Spinal cord (tissue), 10 donors: ENCODE results near the gene SERPINC1. TPM values are rescaled to one million over a fixed set of nuclear protein-coding genes. Genes with fewer than 3 reads are reported as not detected.

ENCODE experiments used
- DNase-seq, 6 donors: peaks; one replicate each; pipeline versions ENCODE4 v3.0.0 to v3.0.0-alpha.2; 2013 to 2015; ENCODE audit warnings: low spot score in 6 of 6, low read depth in 4 of 6
- H3K27ac ChIP-seq: one replicate; pipeline ENCODE4 v1.5.1; 2013; ENCODE audit warnings: low read depth, low read length, control low read depth
- H3K27me3 ChIP-seq: one replicate; pipeline ENCODE4 v1.6.1; 2013; ENCODE audit warnings: low read length; ENCODE audit not compliant: control insufficient read depth, insufficient read depth
- H3K36me3 ChIP-seq: one replicate; pipeline ENCODE4 v1.6.1; 2013; ENCODE audit warnings: low read length; ENCODE audit not compliant: control insufficient read depth, insufficient read depth
- H3K4me1 ChIP-seq: one replicate; pipeline ENCODE4 v1.6.1; 2013; ENCODE audit warnings: low read length; ENCODE audit not compliant: control insufficient read depth, insufficient read depth
- H3K4me3 ChIP-seq: one replicate; pipeline ENCODE4 v1.5.1; 2013; ENCODE audit warnings: low read depth, low read length, control low read depth
- H3K9me3 ChIP-seq: one replicate; pipeline ENCODE4 v1.6.1; 2013; ENCODE audit warnings: low read length; ENCODE audit not compliant: control insufficient read depth, insufficient read depth
- WGBS: methylation state at CpG from one replicate; pipeline ENCODE4 v1.1.5; 2013; ENCODE audit warnings: missing lambda C conversion rate; ENCODE audit not compliant: insufficient coverage; 5-methylcytosine and 5-hydroxymethylcytosine counted together
- polyA plus RNA-seq, 2 donors: library from polyadenylated mRNA; unstranded; fragments of 120-200 nt; gene quantifications; one replicate each; pipeline ENCODE4 v1.2.1, GENCODE V29; 2013; ENCODE audit not compliant: insufficient read length in 2 of 2
- total RNA-seq, 2 donors: library from RNA; depleted of rRNA in 1 of 2; stranded (reverse); fragments of 120-200 nt in 1 of 2; fragments of >200 nt in 1 of 2; gene quantifications; one replicate each; pipeline versions ENCODE4 v1.2.3 to v1.2.4, GENCODE V29; 2013 to 2014
- donor health status: healthy.

Gene SERPINC1
- total and polyA plus RNA-seq, 4 donors: 0.18 to 0.99 (median 0.55) TPM; not detected in 1

DNA sequence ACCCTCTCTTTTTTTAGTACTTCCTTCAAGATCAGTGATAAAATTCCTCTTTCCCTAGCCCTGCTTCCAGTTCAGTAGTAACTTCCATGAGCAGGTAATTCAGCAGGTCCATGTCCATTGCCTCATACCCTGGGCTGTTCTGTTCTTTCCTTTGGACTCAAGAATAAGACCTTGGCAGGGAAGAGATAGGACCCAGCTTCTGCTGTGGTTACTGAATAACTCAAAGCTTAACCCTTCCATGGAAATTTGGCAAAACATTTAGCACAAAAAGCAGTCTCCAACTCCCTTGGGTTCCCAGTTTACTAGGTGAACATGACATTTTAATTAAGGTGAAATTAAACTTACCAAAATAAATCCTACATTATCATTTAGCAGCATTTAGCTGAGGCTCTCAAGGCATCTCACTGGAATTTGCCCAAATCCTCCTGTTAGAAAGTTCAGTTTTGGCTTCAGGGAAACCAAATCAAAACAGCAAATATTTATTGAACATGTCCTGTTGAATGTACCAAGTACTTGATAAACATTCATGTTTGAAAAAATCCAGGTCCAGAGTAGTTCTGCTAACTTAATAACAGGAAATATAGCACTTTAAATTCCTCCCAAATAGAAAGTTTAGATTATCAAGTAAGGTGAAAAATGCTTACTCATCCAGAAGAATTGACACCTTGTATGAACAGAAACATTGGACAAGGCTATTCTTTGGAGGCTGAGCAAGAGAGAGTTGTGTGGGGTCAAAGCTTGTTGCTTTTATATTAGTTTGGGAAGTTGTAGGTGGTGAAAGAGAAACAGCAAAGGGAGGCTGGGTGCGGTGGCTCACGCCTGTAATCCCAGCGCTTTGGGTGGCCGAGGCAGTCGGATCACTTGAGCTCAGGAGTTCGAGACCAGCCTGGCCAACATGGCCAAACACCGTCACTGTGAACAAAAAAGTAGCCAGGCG is 8.4 kb upstream of the SERPINC1 start:
- no peak overlapping the region for H3K27ac ChIP-seq
- no peaks in the 10 kb centered on the region for H3K27me3 ChIP-seq
- no peaks in the 10 kb centered on the region for H3K4me1 ChIP-seq
- H3K4me3 ChIP-seq: no peak overlapping the region
- DNase-seq: no peak
- H3K9me3 ChIP-seq: no peaks in the 10 kb centered on the region
- H3K36me3 ChIP-seq: no peaks in the 10 kb centered on the region
- 99% methylated on average over 8 of the region's 8 CpGs for WGBS

DNA sequence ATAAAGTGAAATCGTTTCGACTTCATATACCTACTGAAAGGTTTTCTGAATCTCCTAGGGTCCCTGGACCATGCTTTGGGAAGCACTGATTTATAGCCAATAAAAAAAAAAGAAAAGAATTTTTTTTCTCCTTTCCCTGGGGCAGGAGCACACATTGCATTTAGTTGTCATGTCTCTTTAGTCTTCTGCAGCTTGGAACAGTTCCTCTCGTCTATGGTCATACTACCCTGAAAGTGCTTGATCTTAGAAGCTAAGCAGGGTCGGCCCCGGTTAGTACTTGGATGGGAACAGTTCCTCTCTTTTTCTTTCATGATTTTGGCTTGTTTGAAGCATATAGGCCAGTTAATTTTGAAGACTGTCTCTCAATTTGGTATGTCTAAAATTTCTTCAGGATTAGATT is 3.7 kb upstream of the SERPINC1 start:
- Histone ChIP-seq H3K9me3 (no peaks in the 10 kb centered on the region), H3K4me3 (no peak overlapping the region), H3K4me1 (no peaks in the 10 kb centered on the region), H3K27ac (no peak overlapping the region), H3K27me3 (no peaks in the 10 kb centered on the region), H3K36me3 (no peaks in the 10 kb centered on the region)
- WGBS: no CpG with 5 or more reads among the region's 5 CpGs
- no peak for DNase-seq

DNA sequence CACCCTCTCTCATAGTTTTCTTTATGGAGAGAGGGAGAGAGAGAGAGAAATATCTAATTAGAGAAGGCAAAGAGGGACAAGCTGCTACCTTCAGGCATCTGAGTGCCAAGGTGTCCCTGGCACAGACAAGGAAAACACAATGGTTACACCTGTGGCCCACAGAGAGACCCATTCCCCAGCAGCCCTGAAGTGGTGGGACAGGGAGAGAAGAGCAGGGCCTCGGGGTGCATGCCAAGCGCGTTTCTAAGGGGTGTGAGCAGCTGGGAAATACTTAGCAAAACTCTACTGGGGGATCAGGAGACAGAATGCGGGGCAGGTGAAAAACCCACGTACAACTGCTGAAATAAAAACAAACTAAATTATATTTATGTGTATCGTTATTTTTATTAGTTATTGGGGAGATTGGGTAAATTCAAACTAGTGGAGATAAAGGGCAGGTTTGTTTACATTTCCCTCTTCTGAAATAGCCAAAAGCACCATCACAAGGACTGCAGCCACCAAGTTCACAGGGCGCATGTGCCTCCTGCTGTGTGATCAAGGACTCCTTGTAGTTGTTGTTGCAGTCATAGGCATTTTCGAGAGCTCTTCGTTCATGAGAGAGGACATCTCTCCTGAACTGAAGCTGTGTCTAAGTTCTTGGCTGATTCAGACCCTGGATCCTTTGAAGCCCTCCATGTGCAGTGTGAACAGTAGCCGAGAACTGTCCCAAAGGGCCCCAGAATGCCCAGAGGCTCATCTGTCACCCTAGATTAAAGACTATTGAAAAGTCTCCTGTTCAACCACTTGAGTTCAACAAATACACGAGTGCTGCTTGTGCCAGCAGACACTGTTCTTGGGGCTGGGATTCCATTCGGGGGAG is 737 bp upstream of the SERPINC1 start:
- WGBS: 81% methylated on average over 7 of the region's 12 CpGs
- Histone ChIP-seq H3K4me3 (no peak overlapping the region), H3K4me1 (no peaks in the 10 kb centered on the region), H3K9me3 (no peaks in the 10 kb centered on the region), H3K27ac (no peak overlapping the region), H3K36me3 (no peaks in the 10 kb centered on the region), H3K27me3 (no peaks in the 10 kb centered on the region)
- DNase-seq: no peak

DNA sequence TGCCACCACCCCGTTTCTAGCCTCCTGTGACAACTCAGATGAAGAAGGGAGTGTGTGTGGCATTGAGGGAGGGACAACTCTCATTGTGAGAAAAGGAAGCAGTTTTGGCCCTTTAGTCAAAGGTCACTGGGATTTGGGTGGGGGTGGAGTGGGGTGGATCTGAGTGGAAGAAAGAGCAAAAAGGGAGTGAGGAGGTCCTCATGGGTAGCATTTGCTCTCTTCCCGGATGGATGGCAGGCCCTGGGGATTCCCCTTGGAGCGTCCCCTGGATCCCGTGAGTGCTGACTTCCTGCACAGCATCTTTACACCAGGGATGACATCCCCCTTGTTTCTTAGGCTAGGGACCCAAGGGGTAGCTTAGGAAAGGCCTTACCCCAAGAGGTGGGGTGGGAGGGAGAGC is 460 bp downstream of the SERPINC1 start:
- no peak overlapping the region for H3K4me3 ChIP-seq
- H3K9me3 ChIP-seq: no peaks in the 10 kb centered on the region
- 94% methylated on average over 2 of the region's 4 CpGs for WGBS
- H3K36me3 ChIP-seq: no peaks in the 10 kb centered on the region
- DNase-seq: no peak
- H3K27me3 ChIP-seq: no peaks in the 10 kb centered on the region
- no peaks in the 10 kb centered on the region for H3K4me1 ChIP-seq
- H3K27ac ChIP-seq: no peak overlapping the region

DNA sequence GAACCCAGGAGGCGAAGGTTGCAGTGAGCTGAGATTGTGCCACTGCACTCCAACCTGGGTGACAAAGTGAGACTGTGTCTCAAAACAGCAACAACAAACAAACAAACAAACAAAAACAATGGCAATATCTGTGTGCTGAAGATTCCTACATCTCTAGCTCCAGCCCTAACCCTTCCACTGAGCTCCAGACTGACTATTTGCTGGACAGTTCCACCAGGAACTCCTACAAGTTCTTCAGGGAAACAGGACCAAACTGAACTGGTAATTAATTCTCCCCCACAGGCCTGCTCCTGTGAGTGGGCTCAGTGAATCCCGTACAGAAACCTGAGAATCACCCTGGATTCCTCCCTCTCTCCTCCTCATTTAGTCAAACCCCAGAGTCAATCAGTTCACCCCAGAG is 1.5 kb downstream of the SERPINC1 start:
- no peaks in the 10 kb centered on the region for H3K27me3 ChIP-seq
- no peak for DNase-seq
- H3K36me3 ChIP-seq: no peaks in the 10 kb centered on the region
- H3K9me3 ChIP-seq: no peaks in the 10 kb centered on the region
- H3K4me3 ChIP-seq: no peak overlapping the region
- WGBS: 70% methylated on average over 2 of the region's 2 CpGs
- H3K4me1 ChIP-seq: no peaks in the 10 kb centered on the region
- no peak overlapping the region for H3K27ac ChIP-seq

DNA sequence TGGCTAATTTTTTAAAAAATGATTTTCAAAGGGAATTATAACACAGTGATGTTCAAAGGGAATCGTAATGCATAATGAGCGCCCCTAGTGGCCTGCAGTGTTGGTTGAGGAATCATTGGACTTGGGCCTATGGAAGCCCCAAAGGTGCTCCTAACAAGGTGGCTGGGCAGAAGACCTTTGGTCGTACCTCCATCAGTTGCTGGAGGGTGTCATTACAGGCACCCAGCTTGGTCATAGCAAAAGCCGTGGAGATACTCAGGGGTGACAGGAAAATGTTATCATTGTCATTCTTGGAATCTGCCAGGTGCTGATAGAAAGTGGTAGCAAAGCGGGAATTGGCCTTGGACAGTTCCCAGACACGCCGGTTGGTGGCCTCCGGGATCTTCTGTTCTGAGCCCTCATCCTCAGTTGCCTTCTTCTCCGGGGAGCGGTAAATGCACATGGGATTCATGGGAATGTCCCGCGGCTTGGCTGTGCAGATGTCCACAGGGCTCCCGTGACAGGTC is 2.7 kb downstream of the SERPINC1 start:
- Histone ChIP-seq H3K36me3 (no peaks in the 10 kb centered on the region), H3K4me1 (no peaks in the 10 kb centered on the region), H3K9me3 (no peaks in the 10 kb centered on the region), H3K27me3 (no peaks in the 10 kb centered on the region), H3K27ac (no peak overlapping the region), H3K4me3 (no peak overlapping the region)
- DNase-seq: no peak
- WGBS: 87% methylated on average over 13 of the region's 13 CpGs

DNA sequence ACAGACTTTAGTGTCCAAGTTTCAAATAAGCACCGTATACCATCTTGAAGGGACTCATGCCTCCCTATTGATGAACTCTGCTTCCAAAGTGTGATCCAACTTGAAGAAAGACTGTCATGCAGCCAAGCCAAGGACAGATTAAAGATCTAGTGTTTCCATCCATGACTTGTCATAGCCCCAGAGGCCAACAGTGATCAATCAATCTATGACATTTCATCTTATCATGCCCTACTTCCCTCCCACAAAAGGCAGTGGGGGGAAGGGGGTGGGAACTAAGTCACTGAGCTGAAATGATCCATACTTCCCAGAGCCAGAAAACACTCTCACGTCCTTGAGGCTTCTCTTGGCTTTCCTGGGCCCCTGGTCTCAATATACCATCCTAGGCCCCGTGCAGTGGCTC is 4.0 kb downstream of the SERPINC1 start:
- no peak overlapping the region for H3K27ac ChIP-seq
- H3K27me3 ChIP-seq: no peaks in the 10 kb centered on the region
- no peaks in the 10 kb centered on the region for H3K36me3 ChIP-seq
- no peaks in the 10 kb centered on the region for H3K4me1 ChIP-seq
- H3K9me3 ChIP-seq: no peaks in the 10 kb centered on the region
- 92% methylated on average over 3 of the region's 3 CpGs for WGBS
- no peak overlapping the region for H3K4me3 ChIP-seq
- DNase-seq: no peak

DNA sequence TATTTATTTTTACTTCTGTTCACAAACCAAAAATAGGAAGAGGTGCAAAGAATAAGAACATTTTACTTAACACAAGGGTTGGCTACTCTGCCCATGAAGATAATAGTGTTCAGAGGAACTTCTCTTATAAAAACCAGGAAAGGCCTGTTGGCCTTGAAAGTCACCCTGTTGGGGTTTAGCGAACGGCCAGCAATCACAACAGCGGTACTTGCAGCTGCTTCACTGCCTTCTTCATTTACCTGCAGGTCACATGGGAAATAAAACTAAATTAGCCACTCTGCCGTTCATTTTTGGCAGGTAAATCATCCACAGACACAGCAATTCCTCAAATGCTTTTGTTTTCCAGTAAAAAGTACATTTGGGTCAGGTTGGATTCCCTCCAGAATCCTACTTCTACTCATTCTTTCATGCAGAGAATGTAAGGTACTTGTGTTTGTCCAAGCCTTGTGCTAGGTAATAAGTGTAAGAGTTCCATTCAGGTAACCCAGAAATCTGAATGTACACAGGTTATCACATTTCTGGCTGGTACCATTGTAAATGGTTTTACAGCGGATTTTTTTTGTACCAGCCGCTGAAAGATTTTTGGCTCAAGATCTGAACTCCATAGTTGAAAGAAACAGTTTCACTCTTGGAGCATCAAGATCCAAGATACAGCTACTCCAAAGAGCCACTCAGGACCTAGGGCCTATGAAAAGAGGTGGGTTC is 13.1 kb downstream of the SERPINC1 start:
- H3K27me3 ChIP-seq: no peaks in the 10 kb centered on the region
- H3K4me3 ChIP-seq: no peak overlapping the region
- no peak for DNase-seq
- H3K9me3 ChIP-seq: no peaks in the 10 kb centered on the region
- no peaks in the 10 kb centered on the region for H3K36me3 ChIP-seq
- 89% methylated on average over 4 of the region's 6 CpGs for WGBS
- no peaks in the 10 kb centered on the region for H3K4me1 ChIP-seq
- H3K27ac ChIP-seq: no peak overlapping the region

DNA sequence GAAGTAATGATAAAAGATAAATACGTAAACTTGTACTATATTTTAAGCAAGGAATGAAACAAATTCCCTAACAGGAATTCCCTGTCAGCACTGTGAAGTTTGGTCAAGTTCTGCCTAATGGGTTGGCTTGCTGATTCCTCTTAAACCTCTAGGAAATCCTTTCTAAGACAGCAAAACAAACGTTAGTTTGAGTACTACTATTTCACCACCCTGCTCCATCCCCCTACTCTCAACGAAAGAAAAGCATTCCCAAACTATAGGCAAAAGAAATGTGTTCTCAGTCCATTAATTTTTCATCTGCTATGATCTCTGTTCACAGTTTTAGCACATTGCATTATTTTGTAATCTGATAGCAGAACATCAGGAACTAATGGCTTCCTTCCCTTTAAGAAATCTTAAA is 16.1 kb downstream of the SERPINC1 start:
- H3K36me3 ChIP-seq: no peaks in the 10 kb centered on the region
- no peaks in the 10 kb centered on the region for H3K4me1 ChIP-seq
- H3K4me3 ChIP-seq: no peak overlapping the region
- no peak overlapping the region for H3K27ac ChIP-seq
- WGBS: 49% methylated on average over 2 of the region's 3 CpGs
- H3K27me3 ChIP-seq: no peaks in the 10 kb centered on the region
- DNase-seq: no peak
- H3K9me3 ChIP-seq: no peaks in the 10 kb centered on the region
